Skeletal muscle satellite cell (primary cell): ENCODE data around the gene GIMAP1. TPM values are rescaled to one million over a fixed set of nuclear protein-coding genes. Genes with fewer than 3 reads are reported as not detected.
"Not testable (repeated sequence)": the region's sequence is repeated elsewhere in the genome, so short reads cannot be mapped to it uniquely, and the experiment has no call there.

ENCODE experiments used
- H3K27me3 ChIP-seq: 2 replicates; pipeline ENCODE4 v1.7.0; 2013; ENCODE audit warnings: low read length; ENCODE audit not compliant: control insufficient read depth, insufficient read depth
- H3K36me3 ChIP-seq: 2 replicates; pipeline ENCODE4 v1.7.0; 2013; ENCODE audit warnings: mild to moderate bottlenecking, control low read depth, low read length; ENCODE audit not compliant: insufficient read depth
- H3K4me1 ChIP-seq: 2 replicates; pipeline ENCODE4 v1.7.0; 2013; ENCODE audit warnings: low read length; ENCODE audit not compliant: control insufficient read depth, insufficient read depth
- H3K4me2 ChIP-seq: 2 replicates; pipeline ENCODE4 v1.7.0; 2013; ENCODE audit warnings: mild to moderate bottlenecking, low read length
- H3K4me3 ChIP-seq: 2 replicates; pipeline ENCODE4 v1.7.0; 2013; ENCODE audit warnings: low read length
- H3K9ac ChIP-seq: 2 replicates; pipeline ENCODE4 v1.7.0; 2013; ENCODE audit warnings: mild to moderate bottlenecking, low read depth, low read length, moderate library complexity
- H3K9me3 ChIP-seq: replicated peaks from 2 replicates; pipeline ENCODE4 v1.7.0; 2013; ENCODE audit warnings: mild to moderate bottlenecking, control low read depth, low read length
- total RNA-seq: library from RNA; depleted of rRNA; stranded (reverse); fragments of >200 nt; gene quantifications from 2 replicates; pipeline ENCODE4 v1.2.3, GENCODE V29; 2012; rRNA removed

The GIMAP1 gene
- not detected in 2 replicates for total RNA-seq

GRCh38 chr7:150716368-150716767 lies at the start of gene GIMAP1:
Gene GIMAP1 (plus strand): TSS chr7:150716613. CDS start chr7:150719048, 2,435 bp downstream.
- no peak within 1 kb of the TSS for H3K4me2 ChIP-seq
- H3K27me3 ChIP-seq = no peaks in the 10 kb centered on the region
- no peaks in the 10 kb centered on the region for H3K36me3 ChIP-seq
- H3K4me1 ChIP-seq = no peaks in the 10 kb centered on the region
- no peak within 1 kb of the TSS for H3K9ac ChIP-seq
- H3K4me3 ChIP-seq = no peak within 1 kb of the TSS
- H3K9me3 ChIP-seq = no peaks in the 10 kb centered on the region

- no peak overlapping the region for H3K4me3 ChIP-seq
- H3K27me3 ChIP-seq = no peaks in the 10 kb centered on the region
- no peak overlapping the region for H3K4me2 ChIP-seq
- H3K9ac ChIP-seq = no peak overlapping the region
- no peaks in the 10 kb centered on the region for H3K36me3 ChIP-seq
- peaks cover 3% of the 10 kb centered on the region for H3K9me3 ChIP-seq
- no peaks in the 10 kb centered on the region for H3K4me1 ChIP-seq
These were observed 47.9 kb upstream of the GIMAP1 start for GRCh38 chr7:150668472-150668911.

GRCh38 chr7:150668977-150669376 lies 47.4 kb upstream of the GIMAP1 start:
- H3K4me3 ChIP-seq = no peak overlapping the region
- no peak overlapping the region for H3K4me2 ChIP-seq
- no peaks in the 10 kb centered on the region for H3K27me3 ChIP-seq
- H3K36me3 ChIP-seq = no peaks in the 10 kb centered on the region
- peaks cover 3% of the 10 kb centered on the region for H3K9me3 ChIP-seq
- no peaks in the 10 kb centered on the region for H3K4me1 ChIP-seq
- H3K9ac ChIP-seq = no peak overlapping the region

GRCh38 chr7:150671798-150672585 lies 44.4 kb upstream of the GIMAP1 start:
- not testable (repeated sequence) for H3K4me3 ChIP-seq, H3K9ac ChIP-seq, H3K27me3 ChIP-seq, H3K4me1 ChIP-seq, H3K36me3 ChIP-seq, H3K9me3 ChIP-seq, H3K4me2 ChIP-seq

- Histone ChIP-seq H3K4me1 (no peaks in the 10 kb centered on the region), H3K27me3 (no peaks in the 10 kb centered on the region), H3K36me3 (no peaks in the 10 kb centered on the region), H3K9ac (no peak overlapping the region), H3K4me3 (no peak overlapping the region), H3K4me2 (no peak overlapping the region), H3K9me3 (no peaks in the 10 kb centered on the region)
These were observed 40.7 kb upstream of the GIMAP1 start for GRCh38 chr7:150675714-150676113.

GRCh38 chr7:150676276-150676675 lies 40.1 kb upstream of the GIMAP1 start:
- H3K4me3 ChIP-seq, H3K9me3 ChIP-seq, H3K27me3 ChIP-seq, H3K4me2 ChIP-seq, H3K36me3 ChIP-seq, H3K9ac ChIP-seq, H3K4me1 ChIP-seq: not testable (repeated sequence)

- H3K9ac ChIP-seq, H3K4me1 ChIP-seq, H3K36me3 ChIP-seq, H3K27me3 ChIP-seq, H3K9me3 ChIP-seq, H3K4me3 ChIP-seq, H3K4me2 ChIP-seq: not testable (repeated sequence)
These were observed 39.6 kb upstream of the GIMAP1 start for GRCh38 chr7:150676854-150677253.

GRCh38 chr7:150678601-150679000 lies 37.8 kb upstream of the GIMAP1 start:
- not testable (repeated sequence) for H3K4me1 ChIP-seq, H3K36me3 ChIP-seq, H3K9me3 ChIP-seq, H3K9ac ChIP-seq, H3K4me3 ChIP-seq, H3K4me2 ChIP-seq, H3K27me3 ChIP-seq

- H3K4me1 ChIP-seq, H3K9me3 ChIP-seq, H3K4me3 ChIP-seq, H3K9ac ChIP-seq, H3K27me3 ChIP-seq, H3K36me3 ChIP-seq, H3K4me2 ChIP-seq: not testable (repeated sequence)
These were observed 36.0 kb upstream of the GIMAP1 start for GRCh38 chr7:150680364-150680763.

- Histone ChIP-seq H3K27me3 (no peaks in the 10 kb centered on the region), H3K4me1 (no peaks in the 10 kb centered on the region), H3K4me2 (no peak within 1 kb of the TSS), H3K9ac (no peak within 1 kb of the TSS), H3K4me3 (no peak within 1 kb of the TSS), H3K9me3 (peaks cover 3% of the 10 kb centered on the region), H3K36me3 (no peaks in the 10 kb centered on the region)
These were observed 31.0 kb upstream of the GIMAP1 start, which contains the start of gene GIMAP2 for GRCh38 chr7:150685219-150686029. Gene GIMAP2 (plus strand): TSS chr7:150685706. CDS start chr7:150687060, 1,354 bp downstream.

GRCh38 chr7:150686030-150686631 lies 30.3 kb upstream of the GIMAP1 start:
- no peak overlapping the region for H3K9ac ChIP-seq
- no peak overlapping the region for H3K4me3 ChIP-seq
- H3K4me2 ChIP-seq = no peak overlapping the region
- peaks cover 3% of the 10 kb centered on the region for H3K9me3 ChIP-seq
- H3K36me3 ChIP-seq = no peaks in the 10 kb centered on the region
- H3K27me3 ChIP-seq = no peaks in the 10 kb centered on the region
- no peaks in the 10 kb centered on the region for H3K4me1 ChIP-seq
